ENCODE data around the gene SBF2.

- no peak for TF ChIP-seq CTCF (IDR thresholded peaks at IDR 0.05)
- no peak for TF ChIP-seq EP300 (IDR thresholded peaks at IDR 0.05)
- TF ChIP-seq POLR2A (IDR thresholded peaks at IDR 0.05): no peak
Measured at GRCh38 chr11:9772218-9772617, 521.8 kb downstream of the SBF2 start.

Measured in tibial nerve (tissue), 4 donors.